Measurements from ENCODE around the gene CLEC12A. TPM values are rescaled to one million over a fixed set of nuclear protein-coding genes. Genes with fewer than 3 reads are reported as not detected.

Gene CLEC12A
- total and polyA plus RNA-seq, 2 of the 4 experiments (the other 2 are of a cell fraction) = not detected

GRCh38 chr12:10031771-10032175, 60.6 kb downstream of the CLEC12A start:
- peak; percentile 85 for ATAC-seq (ENCODE audit: low read depth)

More at GRCh38 chr12:10031771-10032175, 60.6 kb downstream of the CLEC12A start:
- Histone ChIP-seq H2AK9ac (replicated peaks; ENCODE audit: low read depth, low read length, poor library complexity) (no peak overlapping the region), H3K18ac (ENCODE audit: low read depth, low read length) (peak overlapping the region; percentile 21; the same call in 1 of the 2 replicates), H3K4ac (ENCODE audit: low read depth, low read length) (no peak overlapping the region), H3K4me3 (ENCODE audit: insufficient read depth, low read depth, low read length) (no peak overlapping the region), H4K8ac (ENCODE audit: low read depth in 2 of 2, low read length in 2 of 2) (peak overlapping the region in 1 of 2 experiments; percentile 84; a peak in 1 of 4 replicates), H3K27ac (ENCODE audit: insufficient read depth, low read length) (peak overlapping the region; percentile 54), H3K9ac (ENCODE audit: low read depth, low read length) (no peak overlapping the region), H2BK120ac (ENCODE audit: low read depth, low read length) (peak overlapping the region; percentile 94), H2AFZ (replicated peaks; ENCODE audit: low read length, poor library complexity) (peak overlapping the region; percentile 17), H3K9me3 (ENCODE audit: control insufficient read depth, insufficient read depth, low read length) (no peaks in the 10 kb centered on the region), H3K56ac (ENCODE audit: extremely low read depth, insufficient read depth, low read length) (no peak overlapping the region), H3K14ac (replicated peaks; ENCODE audit: low read depth, low read length) (no peak overlapping the region), H4K91ac (ENCODE audit: insufficient read depth, low read depth, low read length) (no peak overlapping the region; the same call in 1 of the 2 replicates), H3K9me1 (ENCODE audit: insufficient read depth, low read length) (0 out of 2 replicates have a peak, but pooled peaks cover 7% of the 10 kb centered on the region), H2AK5ac (ENCODE audit: low read depth, low read length) (no peak overlapping the region), H4K5ac (ENCODE audit: low read depth, low read length) (no peak overlapping the region), H2BK5ac (ENCODE audit: low read depth, low read length, poor library complexity, severe bottlenecking) (peak overlapping the region; percentile 71), H3K4me2 (ENCODE audit: low read depth, low read length) (no peak overlapping the region), H4K20me1 (ENCODE audit: insufficient read depth, low read length) (no peaks in the 10 kb centered on the region), H3K27me3 (ENCODE audit: control insufficient read depth, insufficient read depth, low read length) (no peaks in the 10 kb centered on the region), H2BK20ac (ENCODE audit: low read depth, low read length) (peak overlapping the region; percentile 78; the same call in 1 of the 2 replicates), H2BK15ac (ENCODE audit: low read depth, low read length) (no peak overlapping the region), H3K79me1 (ENCODE audit: low read depth in 1 of 2, low read length in 2 of 2) (no peaks in the 10 kb centered on the region), H3K23ac (ENCODE audit: low read depth, low read length) (no peak overlapping the region), H3K36me3 (ENCODE audit: control insufficient read depth, insufficient read depth, low read length) (no peaks in the 10 kb centered on the region), H3K4me1 (ENCODE audit: control insufficient read depth, insufficient read depth, low read length) (no peaks in the 10 kb centered on the region; the same call in 1 of the 2 replicates)
- dilution Hi-C loops (cut with HindIII; ENCODE audit: low sequenced_read_pairs, unreplicated experiment) = no loop called here
- DNase-seq = peak; percentile 87
- ChIA-PET POLR2A (ENCODE audit: unreplicated experiment) (interaction anchor here (0.6 to 1.1 kb wide), 2 partner anchors 156 to 158 kb away, joined by 3 to 6 read pairs; no protein-coding TSS in a partner anchor), CTCF (interaction anchor here (0.6 to 1.5 kb wide), 3 partner anchors 17 to 108 kb away, joined by 4 to 6 read pairs (median 4); no protein-coding TSS in a partner anchor)
- intact Hi-C loops (cut with micrococcal nuclease) = loop anchor here (2.0 to 5.0 kb wide), 3 partner anchors 159 to 525 kb away; no protein-coding TSS in a partner anchor
- no peak for TF ChIP-seq POLR2A (IDR thresholded peaks at IDR 0.05; ENCODE audit: low read depth, low read length)
- peak; percentile 71 for TF ChIP-seq CEBPB (IDR thresholded peaks at IDR 0.05; ENCODE audit: low read depth, low read length)
- no peak for TF ChIP-seq MAZ (IDR thresholded peaks at IDR 0.05; ENCODE audit: borderline replicate concordance, low read depth, low read length)
- TF ChIP-seq MAFK (IDR thresholded peaks at IDR 0.05; ENCODE audit: low read depth, low read length) = no peak
- no peak for TF ChIP-seq SMC3 (IDR thresholded peaks at IDR 0.05; ENCODE audit: low read depth, low read length)
- TF ChIP-seq RFX5 (IDR thresholded peaks at IDR 0.05; ENCODE audit: low read depth, low read length) = no peak
- no peak for TF ChIP-seq CTCF (conservative IDR thresholded peaks at IDR 0.05; ENCODE audit: low read depth, low read length)
- TF ChIP-seq BHLHE40 (IDR thresholded peaks at IDR 0.05; ENCODE audit: low read depth, low read length) = 0 out of 2 replicates have a peak, but pooled peaks have one; percentile 8
- TF ChIP-seq MXI1 (IDR thresholded peaks at IDR 0.05; ENCODE audit: borderline replicate concordance, low read depth, low read length) = no peak
- no peak for TF ChIP-seq RAD21 (IDR thresholded peaks at IDR 0.05; ENCODE audit: low read length)
- no peak for TF ChIP-seq NFE2L2 (IDR thresholded peaks at IDR 0.05; ENCODE audit: low read depth, low read length)
- no peak for TF ChIP-seq CHD1 (IDR thresholded peaks at IDR 0.05; ENCODE audit: low read depth, low read length)
- 0 out of 2 replicates have a peak, but pooled peaks have one; percentile 11 for TF ChIP-seq FOS (IDR thresholded peaks at IDR 0.05; ENCODE audit: low read depth, low read length)
- peak; percentile 68 for TF ChIP-seq RCOR1 (IDR thresholded peaks at IDR 0.05; ENCODE audit: insufficient replicate concordance, low read length)
- TF ChIP-seq, protein P1, sequence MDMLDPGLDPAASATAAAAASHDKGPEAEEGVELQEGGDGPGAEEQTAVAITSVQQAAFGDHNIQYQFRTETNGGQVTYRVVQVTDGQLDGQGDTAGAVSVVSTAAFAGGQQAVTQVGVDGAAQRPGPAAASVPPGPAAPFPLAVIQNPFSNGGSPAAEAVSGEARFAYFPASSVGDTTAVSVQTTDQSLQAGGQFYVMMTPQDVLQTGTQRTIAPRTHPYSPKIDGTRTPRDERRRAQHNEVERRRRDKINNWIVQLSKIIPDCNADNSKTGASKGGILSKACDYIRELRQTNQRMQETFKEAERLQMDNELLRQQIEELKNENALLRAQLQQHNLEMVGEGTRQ (IDR thresholded peaks at IDR 0.05; ENCODE audit: low read depth, low read length) = no peak
- no peak for TF ChIP-seq ELK1 (IDR thresholded peaks at IDR 0.05; ENCODE audit: borderline replicate concordance, low read depth, low read length)
- in situ Hi-C loops (cut with MboI; ENCODE audit: low sequenced_read_pairs) = no loop called here
- WGBS, 2 experiments (ENCODE audit: extremely low coverage in 2 of 2, insufficient read length in 1 of 2) = 40% methylated on average over 1 of the region's 5 CpGs; no CpG with 5 or more reads in 1 of the 2 experiments
- no TSS peak for BruUV-seq (replicated peaks)

Data from IMR-90 (cell line).